ENCODE measurements around the gene GALNS.
"Not testable (repeated sequence)": the region's sequence is repeated elsewhere in the genome, so short reads cannot be mapped to it uniquely, and the experiment has no call there.

The GALNS gene

DNA sequence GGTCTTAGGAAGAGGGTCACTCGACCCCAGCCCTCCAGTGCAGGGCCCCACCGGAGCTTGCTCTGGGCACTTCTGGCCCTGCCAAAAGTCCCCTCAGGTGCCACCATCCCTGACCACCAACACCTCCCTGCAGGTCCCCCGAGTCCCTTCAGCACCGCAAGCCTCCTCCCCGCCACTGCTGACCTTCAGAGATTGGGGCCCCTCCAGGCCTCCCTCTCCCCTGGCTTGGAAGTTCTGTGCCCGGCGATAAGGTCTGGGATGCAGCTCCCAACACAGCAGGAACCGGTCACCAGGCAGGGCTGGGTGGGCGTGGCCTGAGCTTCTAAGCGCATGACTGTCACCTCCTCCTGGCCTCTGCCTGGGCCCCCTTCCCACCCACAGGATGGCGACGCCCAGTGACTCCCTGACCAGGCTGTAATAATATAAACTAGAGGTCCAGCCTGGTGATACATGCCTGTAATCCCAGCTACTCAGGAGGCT, 82.9 kb downstream of the GALNS start:
- TF ChIP-seq, protein P1, sequence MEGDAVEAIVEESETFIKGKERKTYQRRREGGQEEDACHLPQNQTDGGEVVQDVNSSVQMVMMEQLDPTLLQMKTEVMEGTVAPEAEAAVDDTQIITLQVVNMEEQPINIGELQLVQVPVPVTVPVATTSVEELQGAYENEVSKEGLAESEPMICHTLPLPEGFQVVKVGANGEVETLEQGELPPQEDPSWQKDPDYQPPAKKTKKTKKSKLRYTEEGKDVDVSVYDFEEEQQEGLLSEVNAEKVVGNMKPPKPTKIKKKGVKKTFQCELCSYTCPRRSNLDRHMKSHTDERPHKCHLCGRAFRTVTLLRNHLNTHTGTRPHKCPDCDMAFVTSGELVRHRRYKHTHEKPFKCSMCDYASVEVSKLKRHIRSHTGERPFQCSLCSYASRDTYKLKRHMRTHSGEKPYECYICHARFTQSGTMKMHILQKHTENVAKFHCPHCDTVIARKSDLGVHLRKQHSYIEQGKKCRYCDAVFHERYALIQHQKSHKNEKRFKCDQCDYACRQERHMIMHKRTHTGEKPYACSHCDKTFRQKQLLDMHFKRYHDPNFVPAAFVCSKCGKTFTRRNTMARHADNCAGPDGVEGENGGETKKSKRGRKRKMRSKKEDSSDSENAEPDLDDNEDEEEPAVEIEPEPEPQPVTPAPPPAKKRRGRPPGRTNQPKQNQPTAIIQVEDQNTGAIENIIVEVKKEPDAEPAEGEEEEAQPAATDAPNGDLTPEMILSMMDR (IDR thresholded peaks at IDR 0.05; ENCODE audit: poor library complexity, severe bottlenecking) = no peak
- H3K9me3 ChIP-seq (ENCODE audit: severe bottlenecking) = no peaks in the 10 kb centered on the region
- no peaks in the 10 kb centered on the region for H3K27me3 ChIP-seq (ENCODE audit: insufficient read depth, poor library complexity, severe bottlenecking)
- ATAC-seq (ENCODE audit: low read depth) (no peak), DNase-seq (ENCODE audit: low spot score) (no peak)
- peaks cover 17% of the 10 kb centered on the region for H3K4me1 ChIP-seq (ENCODE audit: insufficient read depth, poor library complexity, severe bottlenecking)
- H3K36me3 ChIP-seq (ENCODE audit: low read depth) = 0 out of 2 replicates have a peak, but pooled peaks cover 4% of the 10 kb centered on the region
- no peak overlapping the region for H3K27ac ChIP-seq (ENCODE audit: poor library complexity, severe bottlenecking)
- H3K4me3 ChIP-seq (ENCODE audit: severe bottlenecking) = no peak overlapping the region

GRCh38 chr16:88772871-88773811, 83.6 kb downstream of the GALNS start:
- DNase-seq (ENCODE audit: low spot score) = no peak
- TF ChIP-seq, protein P1 (IDR thresholded peaks at IDR 0.05; ENCODE audit: poor library complexity, severe bottlenecking) = no peak
- Histone ChIP-seq H3K27ac (ENCODE audit: poor library complexity, severe bottlenecking) (peak overlapping the region; percentile 11), H3K4me3 (ENCODE audit: severe bottlenecking) (no peak overlapping the region), H3K27me3 (ENCODE audit: insufficient read depth, poor library complexity, severe bottlenecking) (no peaks in the 10 kb centered on the region), H3K9me3 (ENCODE audit: severe bottlenecking) (no peaks in the 10 kb centered on the region), H3K4me1 (ENCODE audit: insufficient read depth, poor library complexity, severe bottlenecking) (peaks cover 17% of the 10 kb centered on the region), H3K36me3 (ENCODE audit: low read depth) (0 out of 2 replicates have a peak, but pooled peaks cover 4% of the 10 kb centered on the region)
- ATAC-seq (ENCODE audit: low read depth) = no peak

DNA sequence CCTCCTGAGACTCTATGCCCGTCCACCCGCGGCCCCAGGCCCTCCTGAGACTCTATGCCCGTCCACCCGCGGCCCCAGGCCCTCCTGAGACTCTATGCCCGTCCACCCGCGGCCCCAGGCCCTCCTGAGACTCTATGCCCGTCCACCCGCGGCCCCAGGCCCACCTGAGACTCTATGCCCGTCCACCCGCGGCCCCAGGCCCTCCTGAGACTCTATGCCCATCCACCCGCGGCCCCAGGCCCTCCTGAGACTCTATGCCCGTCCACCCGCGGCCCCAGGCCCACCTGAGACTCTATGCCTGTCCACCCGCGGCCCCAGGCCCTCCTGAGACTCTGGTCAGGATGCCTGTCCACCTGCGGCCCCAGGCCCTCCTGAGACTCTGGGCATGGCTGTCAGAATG, 85.0 kb downstream of the GALNS start:
- not testable (repeated sequence) for H3K36me3 ChIP-seq (ENCODE audit: low read depth); H3K27me3 ChIP-seq (ENCODE audit: insufficient read depth, poor library complexity, severe bottlenecking); H3K4me3 ChIP-seq (ENCODE audit: severe bottlenecking); H3K9me3 ChIP-seq (ENCODE audit: severe bottlenecking); DNase-seq (ENCODE audit: low spot score); ATAC-seq (ENCODE audit: low read depth)
- Histone ChIP-seq H3K27ac (ENCODE audit: poor library complexity, severe bottlenecking) (peak overlapping the region; percentile 70), H3K4me1 (ENCODE audit: insufficient read depth, poor library complexity, severe bottlenecking) (peaks cover 17% of the 10 kb centered on the region)

DNA sequence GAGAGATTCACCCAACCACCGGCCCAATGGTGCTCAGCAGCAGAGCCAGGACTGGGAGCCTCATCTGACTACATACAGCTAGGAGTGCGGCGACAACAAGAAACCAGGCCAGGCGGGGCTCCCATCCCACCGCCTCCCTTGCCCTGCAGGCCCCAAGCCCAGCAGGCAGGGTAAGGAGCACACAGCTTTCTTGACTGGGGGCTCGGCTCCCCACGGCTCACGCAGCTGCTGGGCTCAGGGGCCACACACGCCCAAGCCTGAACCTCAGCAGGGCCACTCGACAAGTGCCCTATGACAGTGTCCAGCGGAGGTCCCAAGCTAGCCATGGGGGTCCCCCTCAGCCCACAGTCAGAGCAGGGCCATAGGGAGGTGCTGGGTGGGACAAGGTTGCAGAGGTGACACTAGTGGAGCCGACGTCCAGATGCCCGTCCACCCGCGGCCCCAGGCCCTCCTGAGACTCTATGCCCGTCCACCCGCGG, 85.4 kb downstream of the GALNS start:
- peak overlapping the region; percentile 70 for H3K27ac ChIP-seq (ENCODE audit: poor library complexity, severe bottlenecking)
- H3K9me3 ChIP-seq (ENCODE audit: severe bottlenecking) = no peaks in the 10 kb centered on the region
- no peak for ATAC-seq (ENCODE audit: low read depth)
- no peak for DNase-seq (ENCODE audit: low spot score)
- TF ChIP-seq, protein P1 (IDR thresholded peaks at IDR 0.05; ENCODE audit: poor library complexity, severe bottlenecking) = no peak
- no peaks in the 10 kb centered on the region for H3K27me3 ChIP-seq (ENCODE audit: insufficient read depth, poor library complexity, severe bottlenecking)
- H3K4me1 ChIP-seq (ENCODE audit: insufficient read depth, poor library complexity, severe bottlenecking) = peaks cover 17% of the 10 kb centered on the region
- H3K36me3 ChIP-seq (ENCODE audit: low read depth) = no peaks in the 10 kb centered on the region
- no peak overlapping the region for H3K4me3 ChIP-seq (ENCODE audit: severe bottlenecking)

DNA sequence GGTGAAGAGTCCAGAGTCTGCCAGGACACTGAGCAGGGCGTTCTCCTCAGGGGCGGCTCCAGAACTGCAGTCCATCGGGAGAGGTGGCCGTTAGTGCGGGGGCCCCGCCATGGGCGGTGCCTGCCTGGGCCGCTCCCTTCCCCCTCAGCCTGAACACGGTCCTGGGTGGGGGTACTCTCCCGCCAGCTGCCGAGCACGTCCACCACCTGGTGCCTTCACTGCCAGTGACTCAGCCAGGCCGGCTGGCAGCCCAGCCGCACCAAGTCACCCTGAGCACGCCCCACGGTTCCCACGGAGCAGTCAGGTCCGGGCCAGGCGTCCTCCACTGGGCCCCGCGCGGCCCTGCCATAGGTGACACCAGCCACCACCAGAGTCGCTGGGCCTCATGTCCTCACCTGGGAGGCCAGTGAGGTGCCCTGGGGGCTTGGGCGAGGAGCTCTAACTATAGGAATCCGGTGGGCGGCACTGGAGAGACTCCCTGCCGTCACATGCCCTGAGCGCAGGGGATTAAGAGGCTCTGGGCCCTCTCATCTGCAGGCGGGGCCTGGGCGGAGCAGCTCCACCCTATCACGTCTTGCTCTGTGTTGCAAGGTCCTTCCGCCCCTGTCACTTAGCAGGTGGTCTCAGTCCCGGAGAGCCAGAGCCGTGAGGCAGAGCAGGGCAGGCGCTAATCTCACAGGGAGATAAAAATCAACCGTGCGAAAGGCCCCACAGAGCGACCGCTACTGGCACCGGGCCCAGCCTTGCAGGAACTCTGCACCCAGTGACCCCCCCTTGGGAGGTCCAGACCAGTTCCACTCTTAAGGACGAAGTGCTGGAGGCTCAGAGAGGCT, 86.1 kb downstream of the GALNS start:
- Histone ChIP-seq H3K27ac (ENCODE audit: poor library complexity, severe bottlenecking) (peak overlapping the region; percentile 70), H3K36me3 (ENCODE audit: low read depth) (peaks cover 4% of the 10 kb centered on the region; the same call in 1 of the 2 replicates), H3K4me1 (ENCODE audit: insufficient read depth, poor library complexity, severe bottlenecking) (peaks cover 20% of the 10 kb centered on the region), H3K4me3 (ENCODE audit: severe bottlenecking) (peak overlapping the region; percentile 4), H3K9me3 (ENCODE audit: severe bottlenecking) (no peaks in the 10 kb centered on the region), H3K27me3 (ENCODE audit: insufficient read depth, poor library complexity, severe bottlenecking) (no peaks in the 10 kb centered on the region)
- TF ChIP-seq, protein P1 (IDR thresholded peaks at IDR 0.05; ENCODE audit: poor library complexity, severe bottlenecking) = peak; percentile 4
- peak; percentile 88 for ATAC-seq (ENCODE audit: low read depth)
- peak; percentile 92 for DNase-seq (ENCODE audit: low spot score)
